Tibial nerve (tissue), 4 donors: ENCODE results near the gene SCAI.

ENCODE experiments used
- CTCF ChIP-seq, 5 experiments: fragments of 200-600 bp in 3 of 5; fragments of 450-650 bp in 2 of 5; sonication (generic) in 3 of 5; IDR thresholded peaks; one replicate each; pipeline ENCODE4 v1.5.1; 2016 to 2019; ENCODE audit warnings: antibody characterized with exemption in 5 of 5, mild to moderate bottlenecking in 3 of 5, moderate library complexity in 2 of 5
- EP300 ChIP-seq, 2 donors: sonication (generic); formaldehyde crosslinking; IDR thresholded peaks; one replicate each; pipeline ENCODE4 v1.6.1; 2017; ENCODE audit warnings: antibody characterized with exemption in 2 of 2, mild to moderate bottlenecking in 1 of 2
- POLR2A ChIP-seq, 2 donors: fragments of 450-650 bp; IDR thresholded peaks; one replicate each; pipeline ENCODE4 v1.6.1; 2017; ENCODE audit warnings: antibody characterized with exemption in 2 of 2, mild to moderate bottlenecking in 2 of 2, moderate library complexity in 2 of 2

- no peak for TF ChIP-seq EP300 (IDR thresholded peaks at IDR 0.05)
- no peak for TF ChIP-seq CTCF (IDR thresholded peaks at IDR 0.05)
- TF ChIP-seq POLR2A (IDR thresholded peaks at IDR 0.05), result no peak
Measured at GRCh38 chr9:125142560-125143376, 560 bp downstream of the SCAI start.
